ENCODE results near the gene ADGRG1. TPM values are rescaled to one million over a fixed set of nuclear protein-coding genes. Genes with fewer than 3 reads are reported as not detected.
"Not testable (repeated sequence)": the region's sequence is repeated elsewhere in the genome, so short reads cannot be mapped to it uniquely, and the experiment has no call there.

Gene ADGRG1
- total RNA-seq, 2 experiments from 2014 or later: 7.3 to 19.9 TPM

GRCh38 chr16:57708168-57708567 is 79.7 kb downstream of the ADGRG1 start:
- Mint-ChIP-seq H3K4me3 (no peak overlapping the region), H3K4me1 (peaks cover 8% of the 10 kb centered on the region), H3K9me3 (ENCODE audit: low read depth) (no peaks in the 10 kb centered on the region), H3K27ac (no peak overlapping the region), H3K36me3 (no peaks in the 10 kb centered on the region), H3K27me3 (peaks cover 38% of the 10 kb centered on the region)
- ATAC-seq (no peak), DNase-seq (no peak)
- CTCF ChIA-PET: interaction anchor here (0.9 kb wide), 1 partner anchor 74 kb away, joined by 3 read pairs; no protein-coding TSS in a partner anchor

GRCh38 chr16:57709663-57710062 is 81.2 kb downstream of the ADGRG1 start:
- DNase-seq: no peak
- no peak overlapping the region for H3K4me3 Mint-ChIP-seq
- peaks cover 8% of the 10 kb centered on the region for H3K4me1 Mint-ChIP-seq
- ATAC-seq: no peak
- H3K27ac Mint-ChIP-seq: no peak overlapping the region
- no peaks in the 10 kb centered on the region for H3K36me3 Mint-ChIP-seq
- no peaks in the 10 kb centered on the region for H3K9me3 Mint-ChIP-seq (ENCODE audit: low read depth)
- H3K27me3 Mint-ChIP-seq: peaks cover 42% of the 10 kb centered on the region
- CTCF ChIA-PET: interaction anchor here (0.6 to 0.7 kb wide), 3 partner anchors 100 to 291 kb away, joined by 3 read pairs; no protein-coding TSS in a partner anchor

- DNase-seq (no peak), ATAC-seq (no peak)
- CTCF ChIA-PET: interaction anchor here (1.8 kb wide), 1 partner anchor 135 kb away, joined by 5 read pairs; no protein-coding TSS in a partner anchor
- no peaks in the 10 kb centered on the region for H3K36me3 Mint-ChIP-seq
- no peak overlapping the region for H3K4me3 Mint-ChIP-seq
- H3K4me1 Mint-ChIP-seq: peaks cover 8% of the 10 kb centered on the region
- no peak overlapping the region for H3K27ac Mint-ChIP-seq
- H3K9me3 Mint-ChIP-seq (ENCODE audit: low read depth): no peaks in the 10 kb centered on the region
- peaks cover 47% of the 10 kb centered on the region for H3K27me3 Mint-ChIP-seq
Observed at GRCh38 chr16:57711346-57711745, 82.9 kb downstream of the ADGRG1 start.

GRCh38 chr16:57711993-57712392 is 83.6 kb downstream of the ADGRG1 start:
- Mint-ChIP-seq H3K4me3 (no peak overlapping the region), H3K27ac (no peak overlapping the region), H3K36me3 (no peaks in the 10 kb centered on the region), H3K9me3 (ENCODE audit: low read depth) (no peaks in the 10 kb centered on the region), H3K4me1 (peaks cover 8% of the 10 kb centered on the region), H3K27me3 (peaks cover 47% of the 10 kb centered on the region)
- CTCF ChIA-PET: interaction anchor here (1.0 to 1.8 kb wide), 2 partner anchors 23 to 135 kb away, joined by 3 to 5 read pairs; partner anchors contain the start of gene KATNB1
- no peak for DNase-seq
- no peak for ATAC-seq

GRCh38 chr16:57712569-57712968 is 84.1 kb downstream of the ADGRG1 start:
- not testable (repeated sequence) for H3K4me1 Mint-ChIP-seq; H3K27ac Mint-ChIP-seq; H3K36me3 Mint-ChIP-seq; DNase-seq; H3K9me3 Mint-ChIP-seq (ENCODE audit: low read depth); ATAC-seq; H3K4me3 Mint-ChIP-seq
- CTCF ChIA-PET: interaction anchor here (1.0 to 1.8 kb wide), 2 partner anchors 23 to 136 kb away, joined by 3 to 5 read pairs; partner anchors contain the start of gene KATNB1
- H3K27me3 Mint-ChIP-seq: peaks cover 47% of the 10 kb centered on the region

GRCh38 chr16:57713596-57713995 is 85.2 kb downstream of the ADGRG1 start:
- Mint-ChIP-seq H3K27me3 (peaks cover 41% of the 10 kb centered on the region), H3K4me1 (peaks cover 1% of the 10 kb centered on the region), H3K27ac (no peak overlapping the region), H3K36me3 (no peaks in the 10 kb centered on the region), H3K9me3 (ENCODE audit: low read depth) (no peaks in the 10 kb centered on the region), H3K4me3 (no peak overlapping the region)
- DNase-seq (no peak), ATAC-seq (no peak)
- CTCF ChIA-PET: interaction anchor here (0.6 to 2.2 kb wide), 3 partner anchors 10 to 118 kb away, joined by 3 to 5 read pairs (median 3); no protein-coding TSS in a partner anchor

GRCh38 chr16:57714047-57714446 is 85.6 kb downstream of the ADGRG1 start:
- peaks cover 41% of the 10 kb centered on the region for H3K27me3 Mint-ChIP-seq
- H3K4me1 Mint-ChIP-seq: peaks cover 1% of the 10 kb centered on the region

More at GRCh38 chr16:57714047-57714446, 85.6 kb downstream of the ADGRG1 start:
- ATAC-seq (no peak), DNase-seq (no peak)
- CTCF ChIA-PET: interaction anchor here (0.6 to 2.2 kb wide), 3 partner anchors 10 to 119 kb away, joined by 3 to 5 read pairs (median 3); no protein-coding TSS in a partner anchor
- Mint-ChIP-seq H3K27ac (no peak overlapping the region), H3K4me3 (no peak overlapping the region), H3K36me3 (no peaks in the 10 kb centered on the region), H3K9me3 (ENCODE audit: low read depth) (no peaks in the 10 kb centered on the region)

Other genes starting within 250 kb of the ADGRG1 start
- under 1 TPM in 1 of 2 experiments, not detected in 1; 0.59 TPM for gene CCL17, start 223.9 kb upstream of the ADGRG1 start, total RNA-seq
- 10 to 100 TPM; 46.5 to 62.5 TPM for gene CIAPIN1, start 181.2 kb upstream of the ADGRG1 start, total RNA-seq
- gene COQ9, start 181.2 kb upstream of the ADGRG1 start, total RNA-seq: 10 to 100 TPM; 36.8 to 43.1 TPM
- 10 to 100 TPM; 48.6 to 61.7 TPM for gene POLR2C, start 166.0 kb upstream of the ADGRG1 start, total RNA-seq
- 1 to 10 TPM; 3.4 to 4.7 TPM for gene DOK4, start 142.1 kb upstream of the ADGRG1 start, total RNA-seq
- gene CCDC102A, start 92.1 kb upstream of the ADGRG1 start, total RNA-seq: 10 to 100 TPM; 19.7 to 20.2 TPM
- gene ADGRG5, start 86.0 kb upstream of the ADGRG1 start, total RNA-seq: 10 to 100 TPM; 34.4 to 47.9 TPM
- gene ADGRG3, start 39.7 kb downstream of the ADGRG1 start, total RNA-seq: not detected
- not detected for gene DRC7, start 66.2 kb downstream of the ADGRG1 start, total RNA-seq
- gene KATNB1, start 107.1 kb downstream of the ADGRG1 start, total RNA-seq: 10 to 100 TPM; 41.6 to 43.9 TPM
- under 1 TPM in 1 of 2 experiments, not detected in 1; 0.47 TPM for gene KIFC3, start 173.9 kb downstream of the ADGRG1 start, total RNA-seq

All from activated CD8-positive, alpha-beta memory T cell treated with anti-CD3 and anti-CD28 coated beads, Interleukin-2, amount 10 ng/mL, durations not matched to agents 7 days and 5 days (primary cell).